Measurements from ENCODE around the gene LIPE. TPM values are rescaled to one million over a fixed set of nuclear protein-coding genes. Genes with fewer than 3 reads are reported as not detected.

The LIPE gene
- total and polyA plus RNA-seq, 4 donors: 6.7 to 34.2 (median 20.1) TPM

Small RNAs within 50 kb of the gene (small RNA-seq; reads per million reads assigned to genes)
- gene RNU4-60P (ENCODE audit: low replicate concordance): not detected

Other genes starting within 250 kb of the LIPE start
- gene DEDD2, start 209.7 kb downstream of the LIPE start, total RNA-seq: 10 to 100 TPM; 21.5 to 24.0 TPM
- gene DEDD2, start 209.7 kb downstream of the LIPE start, polyA plus RNA-seq (ENCODE audit: insufficient read length in 2 of 2): 10 to 100 TPM; 27.8 to 30.2 TPM
- gene ZNF526, start 207.1 kb downstream of the LIPE start, total RNA-seq: 1 to 10 TPM; 4.6 to 6.6 TPM
- gene ZNF526, start 207.1 kb downstream of the LIPE start, polyA plus RNA-seq (ENCODE audit: insufficient read length in 2 of 2): 1 to 10 TPM; 5.4 to 7.1 TPM
- 10 to 100 TPM; 23.7 to 35.0 TPM for gene GSK3A, start 184.8 kb downstream of the LIPE start, total RNA-seq
- gene GSK3A, start 184.8 kb downstream of the LIPE start, polyA plus RNA-seq (ENCODE audit: insufficient read length in 2 of 2): 100 to 1,000 TPM; 138 to 147 TPM
- 10 to 100 TPM; 16.1 to 25.0 TPM for gene ERF, start 172.3 kb downstream of the LIPE start, total RNA-seq
- 10 to 100 TPM; 50.0 to 57.2 TPM for gene ERF, start 172.3 kb downstream of the LIPE start, polyA plus RNA-seq (ENCODE audit: insufficient read length in 2 of 2)
- gene CIC, start 158.1 kb downstream of the LIPE start, total RNA-seq: 10 to 100 TPM; 21.0 to 28.1 TPM
- 10 to 100 TPM; 87.8 to 91.1 TPM for gene CIC, start 158.1 kb downstream of the LIPE start, polyA plus RNA-seq (ENCODE audit: insufficient read length in 2 of 2)
- gene PRR19, start 125.3 kb downstream of the LIPE start, total RNA-seq: 1 to 10 TPM in 1 of 2 donors, under 1 TPM in 1; 0.30 to 1.5 TPM
- 1 to 10 TPM; 6.4 to 6.9 TPM for gene PRR19, start 125.3 kb downstream of the LIPE start, polyA plus RNA-seq (ENCODE audit: insufficient read length in 2 of 2)
- gene PAFAH1B3, start 124.8 kb downstream of the LIPE start, total RNA-seq: 10 to 100 TPM; 48.2 to 90.4 TPM
- gene PAFAH1B3, start 124.8 kb downstream of the LIPE start, polyA plus RNA-seq (ENCODE audit: insufficient read length in 2 of 2): 100 to 1,000 TPM; 164 to 174 TPM
- gene TMEM145, start 114.1 kb downstream of the LIPE start, total RNA-seq: 10 to 100 TPM; 11.5 to 40.9 TPM
- 100 to 1,000 TPM in 1 of 2 donors, 10 to 100 TPM in 1; 97.1 to 119 TPM for gene TMEM145, start 114.1 kb downstream of the LIPE start, polyA plus RNA-seq (ENCODE audit: insufficient read length in 2 of 2)
- 10 to 100 TPM; 35.2 to 44.0 TPM for gene MEGF8, start 101.8 kb downstream of the LIPE start, total RNA-seq
- gene MEGF8, start 101.8 kb downstream of the LIPE start, polyA plus RNA-seq (ENCODE audit: insufficient read length in 2 of 2): 10 to 100 TPM; 84.5 to 93.3 TPM
- 1 to 10 TPM in 1 of 2 donors, under 1 TPM in 1; 0.50 to 1.2 TPM for gene CNFN, start 37.1 kb downstream of the LIPE start, total RNA-seq
- 1 to 10 TPM; 2.9 to 3.1 TPM for gene CNFN, start 37.1 kb downstream of the LIPE start, polyA plus RNA-seq (ENCODE audit: insufficient read length in 2 of 2)
- gene CXCL17, start 15.6 kb upstream of the LIPE start, total RNA-seq: not detected
- gene CXCL17, start 15.6 kb upstream of the LIPE start, polyA plus RNA-seq (ENCODE audit: insufficient read length in 2 of 2): under 1 TPM in 1 of 2 donors, not detected in 1; 0.18 TPM
- gene CEACAM1, start 101.1 kb upstream of the LIPE start, total RNA-seq: 1 to 10 TPM in 1 of 2 donors, under 1 TPM in 1; 0.88 to 4.4 TPM
- 1 to 10 TPM in 1 of 2 donors, under 1 TPM in 1; 0.60 to 1.5 TPM for gene CEACAM1, start 101.1 kb upstream of the LIPE start, polyA plus RNA-seq (ENCODE audit: insufficient read length in 2 of 2)
- 1 to 10 TPM in 1 of 2 donors, under 1 TPM in 1; 0.11 to 7.4 TPM for gene CEACAM8, start 167.5 kb upstream of the LIPE start, total RNA-seq
- gene CEACAM8, start 167.5 kb upstream of the LIPE start, polyA plus RNA-seq (ENCODE audit: insufficient read length in 2 of 2): under 1 TPM in 1 of 2 donors, not detected in 1; 0.06 TPM